HG02588 (cell line): ENCODE results near the gene FGF18.

Experiments used
- ATAC-seq: cut with Tn5 transposase; IDR thresholded peaks from one replicate; pipeline ENCODE4 v1.9.1; 2021; ENCODE audit warnings: mild to moderate bottlenecking, moderate library complexity; ENCODE audit not compliant: unreplicated experiment

The FGF18 gene

DNA sequence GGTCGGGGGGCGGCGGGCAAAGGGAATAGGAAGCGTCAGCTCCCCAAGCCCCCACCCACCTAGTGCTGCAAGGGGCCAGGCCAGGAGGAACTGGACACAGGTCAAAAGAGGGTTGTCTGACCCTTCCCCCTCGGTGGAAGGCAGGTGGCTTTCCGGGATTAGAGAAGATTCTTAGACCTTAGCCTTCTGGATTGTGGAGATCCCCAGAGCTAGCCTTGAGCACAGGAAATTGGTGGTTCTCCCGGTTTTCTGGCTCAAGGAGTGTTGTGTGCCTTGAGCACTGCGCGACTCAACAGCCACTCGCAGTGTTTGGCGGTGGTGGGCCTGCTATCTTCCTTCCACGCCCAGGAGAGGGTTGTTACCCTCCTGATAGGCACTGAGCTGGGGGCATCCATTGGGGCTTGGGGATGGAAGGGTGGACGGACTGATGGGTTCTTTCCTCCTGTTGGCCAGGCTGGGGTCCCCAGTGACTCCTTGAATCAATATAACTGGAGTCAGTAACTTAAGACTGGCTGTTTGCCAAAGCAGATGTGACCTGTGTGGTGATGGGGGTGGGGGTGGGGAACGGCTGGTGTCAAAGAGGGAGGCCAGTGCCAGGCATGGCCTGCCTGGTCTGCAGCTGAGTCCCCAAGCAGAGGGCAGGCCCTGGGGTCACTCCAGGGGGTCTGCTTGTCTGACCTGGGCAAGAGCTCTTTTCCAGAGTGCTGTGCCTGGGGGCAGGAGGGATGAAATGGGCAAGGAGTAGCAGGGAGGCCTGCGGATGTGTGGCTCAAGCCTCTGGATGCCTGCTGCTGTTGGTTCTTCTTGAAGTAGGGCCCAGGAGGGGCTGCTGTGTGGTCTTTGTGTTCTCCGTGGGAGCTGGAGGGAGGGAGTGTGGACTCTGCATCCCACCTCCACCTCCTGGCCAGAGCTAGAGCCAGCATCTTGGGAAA, 2.1 kb downstream of the FGF18 start:
- ATAC-seq = no peak

DNA sequence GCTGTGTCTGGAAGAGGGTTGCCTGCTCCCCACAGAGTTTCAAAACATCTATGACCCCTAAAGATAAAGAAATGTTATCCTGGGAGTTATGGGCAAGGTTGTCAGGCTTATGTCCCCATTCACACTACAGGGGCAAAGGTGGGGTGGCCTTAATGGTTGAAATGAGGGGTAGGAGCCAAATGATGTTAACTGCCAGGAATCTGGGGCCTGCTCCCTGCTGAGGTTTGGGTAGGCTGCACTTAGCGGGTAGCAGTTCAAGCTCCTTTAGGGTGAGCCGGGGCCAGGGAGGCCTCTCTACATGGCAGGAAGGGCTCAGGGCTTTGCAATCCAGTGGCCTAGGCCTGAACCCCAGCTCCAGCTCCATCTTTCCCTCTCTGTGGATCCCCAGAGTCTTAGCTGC, 3.0 kb downstream of the FGF18 start:
- no peak for ATAC-seq

DNA sequence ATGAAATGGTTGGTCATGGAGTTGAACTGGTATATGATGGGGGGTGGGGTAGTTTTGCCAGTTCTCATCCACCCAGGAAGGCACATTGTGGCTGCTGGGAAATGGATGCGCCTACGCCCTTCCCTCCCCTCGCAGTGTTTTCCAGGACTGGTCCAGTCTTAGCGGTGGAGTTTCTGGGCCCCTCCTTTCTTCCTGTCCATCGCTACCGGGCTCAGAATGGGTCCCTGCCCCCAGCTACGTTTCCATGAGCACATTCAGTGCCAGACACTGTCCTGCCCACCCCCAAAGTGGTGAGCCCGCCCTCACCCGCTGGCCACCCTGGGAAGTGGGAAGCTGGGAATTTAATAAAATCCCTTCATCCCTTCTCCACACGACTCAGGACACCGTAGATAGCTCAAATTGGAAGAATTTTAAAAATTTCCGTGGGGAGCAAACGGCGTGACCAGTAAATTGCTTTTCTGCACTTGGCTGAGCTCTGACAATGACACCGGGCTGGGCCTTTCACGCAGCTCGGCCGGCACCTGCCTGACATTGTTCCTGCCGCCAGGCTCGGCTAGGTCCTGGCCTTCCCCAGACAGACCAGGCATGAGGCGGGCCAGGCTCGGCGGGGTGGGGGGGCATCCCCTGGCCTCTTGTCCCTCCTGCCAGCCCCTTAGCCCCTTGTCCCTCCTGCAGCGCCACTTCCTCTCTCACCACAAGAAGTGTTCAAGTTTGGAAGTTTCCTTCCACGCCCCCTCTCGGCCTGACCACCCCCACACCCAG, 3.6 kb downstream of the FGF18 start:
- ATAC-seq = no peak

DNA sequence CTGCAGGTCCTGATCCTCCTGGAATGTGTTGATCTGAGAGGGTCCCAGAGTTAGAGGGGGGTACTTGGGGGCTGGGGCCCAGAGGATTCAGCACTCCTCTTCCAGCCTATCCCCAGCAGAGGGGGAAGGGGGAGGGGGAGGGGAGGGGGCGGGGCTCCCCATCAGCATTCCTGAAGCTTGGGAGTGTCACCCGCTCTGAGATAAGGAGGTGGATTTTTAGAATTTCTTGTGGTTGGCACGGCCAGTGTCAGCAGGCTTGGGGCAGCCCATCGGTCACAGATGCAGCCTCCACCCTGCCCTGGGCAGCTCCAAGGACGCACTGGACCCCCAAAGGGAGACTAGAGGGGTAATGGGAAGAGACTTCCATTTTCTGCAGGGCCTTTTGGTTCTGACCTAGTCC, 5.3 kb downstream of the FGF18 start:
- ATAC-seq = no peak

DNA sequence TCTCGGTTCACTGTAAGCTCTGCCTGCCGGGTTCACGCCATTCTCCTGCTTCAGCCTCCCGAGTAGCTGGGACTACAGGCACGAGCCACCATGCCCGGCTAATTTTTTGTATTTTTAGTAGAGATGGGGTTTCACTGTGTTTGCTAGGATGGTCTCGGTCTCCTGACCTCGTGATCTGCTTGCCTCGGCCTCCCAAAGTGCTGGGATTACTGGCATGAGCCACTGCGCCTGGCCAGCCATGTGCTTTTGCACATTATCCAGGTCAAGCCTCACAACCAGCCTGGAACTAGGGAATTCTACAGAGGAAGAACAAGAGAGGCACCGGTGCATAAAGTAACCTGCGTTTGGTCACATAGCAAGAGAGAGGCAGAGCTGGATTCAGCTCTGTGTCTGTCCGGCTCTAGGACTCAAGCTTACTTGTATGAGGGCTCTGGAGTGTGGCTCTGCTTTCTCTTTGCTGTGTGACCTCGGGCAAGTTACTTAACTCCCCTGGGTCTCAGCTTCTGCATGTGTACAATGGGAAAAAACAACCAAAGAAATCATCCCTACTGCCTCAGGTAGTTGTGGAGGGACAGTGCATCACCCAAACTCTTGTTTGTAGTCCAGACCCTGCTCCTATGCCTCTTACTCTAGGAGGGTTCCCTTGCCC, 6.3 kb downstream of the FGF18 start:
- ATAC-seq = no peak

DNA sequence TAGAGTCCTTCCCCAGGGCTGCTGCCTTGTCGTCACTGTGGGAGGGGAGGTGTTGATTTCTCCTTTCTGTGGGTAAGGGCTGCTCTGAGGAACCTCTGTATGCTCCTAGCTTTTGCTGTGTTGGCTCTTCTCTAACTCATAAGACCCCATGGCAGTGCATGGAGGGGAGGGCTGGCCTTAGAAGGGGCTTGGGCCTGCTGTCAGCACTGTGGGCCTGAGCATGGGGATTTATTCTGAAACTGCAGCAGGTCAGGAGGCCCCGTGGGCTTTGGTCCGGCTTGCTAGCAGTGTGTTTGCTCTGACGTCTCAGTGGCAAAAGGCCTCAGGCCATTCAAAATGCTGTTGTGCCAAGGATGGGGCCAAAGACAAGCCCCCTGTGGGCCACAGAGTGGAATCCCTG, 6.8 kb downstream of the FGF18 start:
- ATAC-seq = no peak

DNA sequence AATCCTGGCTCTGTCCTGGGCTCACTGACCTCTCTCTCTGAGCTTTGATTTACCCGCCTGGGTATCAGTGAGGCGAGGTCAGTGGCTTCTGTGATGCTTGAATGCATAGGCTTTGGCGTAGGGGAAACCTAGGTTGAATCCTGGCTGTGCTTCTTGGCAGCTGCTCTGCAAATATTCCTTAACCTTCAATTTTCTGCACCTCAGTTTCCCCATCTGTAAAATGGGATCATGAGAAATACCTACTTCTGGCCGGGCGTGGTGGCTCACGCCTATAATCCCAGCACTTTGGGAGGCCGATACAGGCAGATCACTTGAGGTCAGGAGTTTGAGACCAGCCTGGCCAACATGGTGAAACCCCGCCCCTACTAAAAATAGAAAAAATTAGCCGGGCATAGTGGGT, 7.2 kb downstream of the FGF18 start:
- ATAC-seq = no peak

DNA sequence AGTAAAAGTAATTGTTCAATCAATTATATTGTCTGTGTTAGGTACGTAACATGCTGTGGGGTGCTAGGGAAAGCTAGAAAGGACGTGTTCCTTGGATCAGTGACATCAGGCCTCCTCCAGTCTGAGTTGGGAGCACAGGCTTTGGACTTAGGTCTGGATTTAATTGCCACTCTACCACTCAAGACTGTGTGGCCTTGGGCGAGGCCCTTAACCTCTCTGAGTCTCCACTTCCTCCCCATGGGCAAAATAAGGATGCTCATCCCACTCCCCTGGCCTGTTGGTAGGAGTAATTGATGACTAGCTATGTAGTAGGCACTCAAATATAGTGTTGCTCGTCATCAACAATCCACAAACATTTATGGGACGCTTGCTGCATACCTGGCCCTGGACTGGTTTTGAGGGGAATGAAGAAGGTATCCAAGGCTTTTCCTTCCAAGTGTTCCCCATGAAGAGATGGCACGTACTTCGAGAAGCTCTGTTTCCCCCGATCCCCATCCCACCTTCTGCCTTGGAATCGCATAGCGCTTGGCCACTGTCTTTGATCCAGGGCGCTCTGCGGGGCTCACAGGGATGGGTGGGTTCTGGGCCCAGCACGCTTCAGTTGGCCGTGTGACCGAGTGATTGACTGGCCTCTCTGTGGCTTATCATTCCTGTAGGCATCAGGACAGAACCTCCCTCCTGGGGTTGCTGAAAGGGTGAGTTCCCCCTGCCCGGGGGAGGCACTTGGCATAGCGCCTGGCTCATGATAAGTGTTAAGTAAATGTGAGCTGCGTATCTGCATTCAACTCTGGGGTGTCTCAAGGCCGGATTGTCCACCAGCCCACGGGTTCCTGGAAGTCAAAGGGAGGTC, 8.1 kb downstream of the FGF18 start:
- ATAC-seq = no peak

DNA sequence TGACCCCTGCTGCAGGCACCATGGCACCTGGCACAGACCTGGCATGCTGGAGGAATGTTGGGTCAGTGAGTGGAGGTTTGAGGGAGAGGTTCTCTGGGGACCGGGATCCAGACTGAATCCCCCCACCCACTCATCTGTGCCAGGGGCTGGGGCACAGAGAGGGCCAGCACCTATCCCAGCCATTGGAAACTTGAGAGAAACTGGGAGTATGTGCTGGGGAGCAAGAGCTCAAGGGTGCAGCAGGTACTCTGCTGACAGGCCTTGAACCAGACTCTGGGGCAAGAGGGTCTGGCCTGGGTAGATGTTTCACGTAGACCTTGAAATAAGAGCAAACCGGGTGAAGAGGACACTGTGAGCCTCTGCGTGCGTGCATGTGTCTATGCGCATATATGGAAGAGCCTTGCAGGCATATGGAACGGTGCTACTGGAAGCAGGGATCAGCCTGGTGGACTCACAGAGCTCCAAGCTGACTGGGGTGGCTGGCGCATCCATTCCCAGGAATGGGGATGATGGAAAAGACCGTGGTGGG, 8.8 kb downstream of the FGF18 start:
- ATAC-seq = no peak

DNA sequence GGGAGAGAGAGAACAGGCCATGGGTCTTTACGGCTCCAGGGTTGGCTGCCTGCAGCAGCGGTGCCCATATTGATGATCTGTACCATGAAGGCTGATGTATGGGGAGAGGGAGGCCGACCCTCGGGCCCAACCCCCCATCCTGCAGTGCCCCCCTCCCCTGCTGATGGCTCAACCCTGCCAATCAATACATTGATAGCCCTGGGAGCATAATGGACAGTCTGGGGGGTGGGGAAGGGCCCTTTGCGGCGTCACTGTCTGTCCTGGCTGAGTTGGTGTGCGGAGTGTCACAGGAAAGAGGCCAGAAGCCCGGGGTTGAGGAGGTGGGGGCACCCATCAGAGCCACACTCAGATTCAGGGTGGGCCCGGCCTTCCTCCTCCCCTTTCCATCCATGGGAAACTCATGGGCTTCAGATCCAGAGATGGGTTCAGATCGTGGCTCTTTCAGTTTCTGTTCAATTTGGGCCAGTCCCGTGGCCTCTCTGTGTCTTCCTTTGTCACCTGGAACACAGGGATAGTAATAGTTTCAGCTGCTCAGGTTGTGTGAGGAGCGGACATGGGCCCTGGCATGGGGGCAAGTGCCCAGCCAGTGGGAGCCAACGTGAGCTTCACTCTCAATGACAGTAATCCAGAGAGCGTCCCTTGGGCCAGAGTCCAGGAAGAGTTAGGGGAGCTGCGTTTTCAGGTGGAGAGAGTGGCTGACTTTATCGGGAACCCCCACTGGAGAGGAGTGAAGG, 9.5 kb downstream of the FGF18 start:
- ATAC-seq = no peak

DNA sequence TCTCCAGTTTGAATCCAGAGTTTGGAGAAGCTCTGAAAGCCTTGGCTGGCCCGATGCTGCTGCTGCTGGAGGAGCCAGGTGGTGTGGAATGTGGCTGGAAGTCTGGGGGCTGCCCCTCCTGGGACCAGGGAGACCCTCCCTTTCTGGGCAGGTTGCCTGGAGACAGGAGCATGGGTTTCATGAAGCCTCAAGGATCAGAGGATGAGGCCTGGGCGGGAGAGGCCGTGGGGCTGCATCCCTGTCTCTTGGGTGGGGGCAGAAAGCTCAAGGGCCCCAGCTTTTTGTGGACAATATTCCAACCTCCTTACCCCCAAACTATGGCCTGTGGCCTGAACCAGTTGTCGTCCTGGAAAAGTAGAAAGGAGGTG, 10.1 kb downstream of the FGF18 start:
- no peak for ATAC-seq

DNA sequence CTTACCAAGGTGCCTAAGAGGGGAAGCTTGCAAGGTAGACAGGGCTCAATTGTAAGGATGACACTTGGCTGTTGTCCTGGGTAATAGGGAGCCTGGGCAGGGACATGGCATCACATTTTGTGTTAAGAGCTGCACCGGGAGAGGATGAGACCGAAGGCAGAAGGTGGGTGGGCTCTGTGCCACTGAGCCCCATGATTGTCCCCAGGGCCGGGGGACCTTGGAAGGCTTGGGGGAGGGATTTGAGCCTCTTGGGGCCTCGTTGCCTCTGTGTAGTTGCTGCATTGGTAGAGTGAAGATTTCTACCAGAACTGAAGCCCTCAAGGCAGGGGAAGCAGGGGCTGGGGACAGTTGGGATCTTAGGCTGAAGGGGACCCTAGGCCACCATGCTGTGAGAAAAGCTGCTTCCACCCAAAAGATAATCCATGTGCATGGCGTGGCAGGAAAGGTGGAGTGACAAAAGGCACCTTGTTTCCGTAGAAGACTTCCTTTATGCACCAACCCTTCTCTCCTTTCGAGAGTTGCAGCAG, 11.9 kb downstream of the FGF18 start:
- no peak for ATAC-seq

DNA sequence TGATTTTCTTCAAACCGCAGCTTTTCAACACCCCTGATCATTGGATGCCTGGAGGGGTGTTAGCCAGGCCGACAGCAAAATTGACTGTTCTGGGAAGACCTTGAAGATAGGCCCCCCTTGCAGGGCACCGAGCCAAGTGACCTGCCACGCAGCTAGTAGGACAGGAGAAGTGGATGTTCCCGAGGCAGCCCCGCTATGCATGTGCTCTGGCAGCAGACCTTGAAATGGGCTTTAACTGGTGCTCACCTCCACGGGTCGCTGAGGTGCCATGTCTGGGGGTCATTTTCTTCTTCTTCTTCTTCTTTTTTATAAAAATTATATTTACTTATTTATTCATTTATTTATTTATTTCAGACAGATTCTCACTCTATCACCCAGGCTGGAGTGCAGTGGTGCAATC, 12.6 kb downstream of the FGF18 start:
- no peak for ATAC-seq

DNA sequence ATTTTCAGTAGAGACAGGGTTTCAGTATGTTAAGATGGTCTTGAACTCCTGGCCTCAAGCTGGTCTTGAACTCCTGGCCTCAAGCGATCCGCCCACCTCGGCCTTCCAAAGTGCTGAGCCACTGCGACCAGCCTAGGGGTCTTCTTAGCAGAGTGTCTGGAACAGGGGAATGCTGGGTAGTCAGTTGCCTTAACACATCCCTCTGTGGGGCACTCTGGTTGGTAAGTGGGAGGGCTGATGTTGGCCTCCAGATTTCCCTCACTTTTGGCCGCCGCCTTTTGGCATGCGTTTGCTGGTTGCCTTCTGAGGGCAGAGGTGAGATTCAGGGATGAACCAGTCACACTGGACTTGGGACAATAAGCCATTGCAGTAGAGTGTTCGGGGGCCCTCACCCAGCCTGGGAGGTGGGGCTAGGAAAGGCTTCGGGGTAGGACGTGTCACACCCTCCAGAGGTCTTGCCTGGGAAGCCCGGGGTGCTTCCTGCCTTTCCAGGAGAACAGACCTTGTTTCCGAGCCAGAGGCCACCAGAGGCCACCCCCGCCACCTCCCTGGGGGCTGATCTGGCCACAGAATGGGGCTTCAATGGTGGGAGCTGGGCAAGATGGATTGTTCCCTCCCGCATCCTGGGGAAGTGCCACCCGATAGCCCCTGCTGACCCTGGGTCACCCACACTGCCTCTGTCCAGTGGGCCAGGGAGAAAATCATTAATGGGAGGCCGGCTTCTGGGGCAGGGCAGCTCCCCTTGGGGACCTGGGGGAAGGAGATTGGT, 13.3 kb downstream of the FGF18 start:
- no peak for ATAC-seq

DNA sequence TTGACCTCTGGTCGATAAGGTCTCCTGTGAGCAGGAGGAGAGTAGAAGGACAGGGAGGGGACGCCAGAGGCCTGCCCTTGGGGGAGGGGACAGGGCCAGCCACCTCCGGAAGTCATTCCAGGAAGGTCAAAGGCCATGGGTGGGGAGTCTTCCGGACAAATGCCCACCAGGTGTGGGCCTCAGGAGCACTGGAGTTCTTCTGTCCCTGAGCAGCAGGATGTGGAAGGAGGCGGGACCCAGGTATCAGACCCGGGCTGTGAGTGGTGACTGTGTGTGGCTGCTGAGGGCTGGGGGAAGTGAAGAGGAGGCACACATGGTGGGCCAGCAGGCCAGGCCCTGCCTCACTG, 13.9 kb downstream of the FGF18 start:
- ATAC-seq = no peak

DNA sequence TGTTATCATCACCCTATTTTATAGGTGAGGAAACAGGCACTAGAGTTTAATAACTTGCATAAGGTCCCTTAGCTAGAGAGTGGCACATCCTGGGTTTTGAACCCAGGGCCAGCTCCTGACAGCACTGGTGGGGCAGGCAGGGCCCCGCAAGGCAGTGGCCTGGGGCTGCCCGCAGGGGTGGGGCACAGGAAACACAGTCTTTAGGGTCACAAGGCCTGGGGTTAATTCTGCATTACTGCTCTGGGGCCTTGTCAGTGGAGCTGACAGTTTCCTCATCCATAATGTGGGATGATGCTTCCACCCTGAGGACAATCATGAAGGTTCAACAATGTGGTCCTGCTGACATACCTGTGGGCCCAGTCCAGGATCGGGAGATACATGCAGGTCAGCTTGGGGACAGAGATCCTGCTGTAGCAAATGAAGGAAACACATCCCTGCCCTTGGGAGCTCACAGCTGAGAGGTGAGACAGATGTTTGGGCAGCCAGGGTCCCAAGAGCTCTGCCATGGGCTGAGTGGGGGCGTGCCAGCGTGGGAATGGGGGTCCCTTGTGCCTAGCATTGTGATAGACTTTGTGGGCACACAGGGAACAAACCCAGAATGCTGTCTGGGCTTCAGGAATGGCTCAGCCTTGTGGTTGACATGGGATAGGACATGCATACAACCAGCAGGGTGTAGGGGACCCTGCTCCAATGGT, 14.7 kb downstream of the FGF18 start:
- ATAC-seq = no peak

DNA sequence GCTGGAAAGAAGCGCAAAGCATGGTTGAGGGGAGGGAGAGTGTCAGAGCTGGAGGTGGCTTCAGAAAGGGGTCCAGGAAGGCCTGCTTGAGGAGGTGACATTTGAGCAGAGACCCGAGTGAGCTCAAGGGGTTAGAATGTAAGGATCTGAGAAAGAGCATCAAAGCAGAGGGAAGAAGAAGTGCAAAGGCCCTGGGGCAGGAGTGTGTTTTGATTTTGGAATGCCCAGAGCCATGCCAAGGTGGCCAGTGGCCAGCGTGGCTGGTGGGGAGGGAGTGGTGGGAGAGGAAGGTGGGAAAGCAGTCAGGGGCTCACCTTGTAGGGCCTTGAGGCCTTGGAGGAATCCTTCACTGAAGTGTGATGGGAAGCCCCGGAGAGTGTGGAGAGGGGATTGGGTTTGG, 15.4 kb downstream of the FGF18 start:
- no peak for ATAC-seq

DNA sequence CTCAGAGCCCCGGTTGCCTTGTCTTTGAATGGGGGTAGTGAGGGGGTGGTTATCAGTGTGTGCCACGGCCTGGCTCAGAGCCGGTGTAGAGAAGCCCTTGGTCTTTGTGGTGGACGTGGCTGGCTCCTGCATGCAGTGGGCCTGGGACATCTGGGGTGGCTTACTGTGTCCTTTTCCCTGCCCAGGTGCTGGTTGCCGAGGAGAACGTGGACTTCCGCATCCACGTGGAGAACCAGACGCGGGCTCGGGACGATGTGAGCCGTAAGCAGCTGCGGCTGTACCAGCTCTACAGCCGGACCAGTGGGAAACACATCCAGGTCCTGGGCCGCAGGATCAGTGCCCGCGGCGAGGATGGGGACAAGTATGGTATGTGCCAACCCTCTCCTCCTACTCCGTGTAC, 16.5 kb downstream of the FGF18 start:
- ATAC-seq = no peak
